Esophagus muscularis mucosa (tissue), 4 donors: ENCODE results near the gene ACVRL1. TPM values are rescaled to one million over a fixed set of nuclear protein-coding genes. Genes with fewer than 3 reads are reported as not detected.

Source experiments
- DNase-seq: peaks from one replicate; pipeline ENCODE4 v3.0.0-alpha.2; 2017; ENCODE audit errors: extremely low spot score
- H3K27ac ChIP-seq, 4 donors: fragments of 200-600 bp; sonication (generic); replicated peaks in 1 of 4; 1 replicate in 3 of 4; 2 replicates in 1 of 4; pipeline ENCODE4 v1.5.1; 2016 to 2019; ENCODE audit warnings: mild to moderate bottlenecking in 1 of 4
- H3K27me3 ChIP-seq, 4 donors: fragments of 200-600 bp; sonication (generic); one replicate each; pipeline versions ENCODE4 v1.5.1 to v1.6.0; 2016 to 2019
- H3K36me3 ChIP-seq, 4 donors: fragments of 200-600 bp; sonication (generic); one replicate each; pipeline ENCODE4 v1.5.1; 2016 to 2019
- H3K4me1 ChIP-seq, 4 donors: fragments of 200-600 bp; sonication (generic); one replicate each; pipeline ENCODE4 v1.5.1; 2016 to 2019
- H3K4me3 ChIP-seq, 4 donors: fragments of 200-600 bp; sonication (generic); 1 replicate in 2 of 4; 2 replicates in 2 of 4; pipeline ENCODE4 v1.5.1; 2016 to 2019; ENCODE audit warnings: mild to moderate bottlenecking in 4 of 4, moderate library complexity in 1 of 4
- H3K9me3 ChIP-seq, 4 donors: fragments of 200-600 bp; sonication (generic); 1 replicate in 3 of 4; 2 replicates in 1 of 4; pipeline ENCODE4 v1.5.1; 2016 to 2019
- CTCF ChIP-seq, 3 experiments: fragments of 200-600 bp in 2 of 3; fragments of 450-650 bp in 1 of 3; sonication (generic) in 2 of 3; IDR thresholded peaks; one replicate each; pipeline ENCODE4 v1.5.1; 2017 to 2019; ENCODE audit warnings: antibody characterized with exemption in 3 of 3, mild to moderate bottlenecking in 2 of 3, moderate library complexity in 1 of 3
- EP300 ChIP-seq: sonication (generic); formaldehyde crosslinking; IDR thresholded peaks from one replicate; pipeline ENCODE4 v1.6.1; 2017; ENCODE audit warnings: antibody characterized with exemption
- POLR2A ChIP-seq: fragments of 450-650 bp; IDR thresholded peaks from one replicate; pipeline ENCODE4 v1.6.1; 2017; ENCODE audit warnings: antibody characterized with exemption, moderate library complexity, mild to moderate bottlenecking, low read depth
- POLR2AphosphoS5 ChIP-seq, 2 donors: sonication (generic); formaldehyde crosslinking; IDR thresholded peaks; one replicate each; pipeline ENCODE4 v1.6.1; 2017; ENCODE audit warnings: antibody characterized with exemption in 2 of 2
- WGBS: methylation state at CpG from one replicate; pipeline ENCODE4 v1.1.5; 2018; 5-methylcytosine and 5-hydroxymethylcytosine counted together
- intact Hi-C: fragments of 100-400 bp; cut with DNase I; formaldehyde crosslinking; loops from one replicate; pipeline ENCODE4 v1.15.1; 2023
- total RNA-seq, 4 donors: library from RNA; depleted of rRNA; stranded (reverse); fragments of >200 nt; gene quantifications; one replicate each; pipeline versions ENCODE4 v1.1.0 to v1.2.1, GENCODE V29; 2016

Gene ACVRL1
- total RNA-seq, 4 donors from 2014 or later: 124 to 149 (median 125) TPM

- H3K4me3 ChIP-seq: no peak overlapping the region
- peaks cover 0 to 80% (median 28%) of the 10 kb centered on the region in 4 donors for H3K36me3 ChIP-seq
- intact Hi-C loops: no loop called here
- no peak overlapping the region for H3K27ac ChIP-seq
- 97% methylated on average over 11 of the region's 11 CpGs for WGBS
- no peaks in the 10 kb centered on the region for H3K9me3 ChIP-seq
- H3K27me3 ChIP-seq: peaks cover 0 to 41% (median 0%) of the 10 kb centered on the region in 4 donors
- H3K4me1 ChIP-seq: peaks cover 27 to 55% (median 37%) of the 10 kb centered on the region in 4 donors
- TF ChIP-seq POLR2A (no peak), CTCF (IDR thresholded peaks at IDR 0.05) (no peak), POLR2AphosphoS5 (IDR thresholded peaks at IDR 0.05) (no peak), EP300 (no peak)
- no peak for DNase-seq
Measured at GRCh38 chr12:51915951-51916350, 8.6 kb downstream of the ACVRL1 start.

- no peak for DNase-seq
- intact Hi-C loops: no loop called here
- 93% methylated on average over 10 of the region's 10 CpGs for WGBS
- Histone ChIP-seq H3K27ac (peak overlapping the region in 2 of 4 donors; percentile 10 to 16), H3K4me1 (peaks cover 18 to 47% (median 29%) of the 10 kb centered on the region in 4 donors), H3K4me3 (no peak overlapping the region), H3K9me3 (no peaks in the 10 kb centered on the region), H3K27me3 (peaks cover 0 to 39% (median 0%) of the 10 kb centered on the region in 4 donors), H3K36me3 (peaks cover 0 to 88% (median 28%) of the 10 kb centered on the region in 4 donors)
- TF ChIP-seq CTCF (IDR thresholded peaks at IDR 0.05): no peak
- TF ChIP-seq POLR2A: no peak
- TF ChIP-seq POLR2AphosphoS5 (IDR thresholded peaks at IDR 0.05): no peak
Measured at GRCh38 chr12:51917041-51917590, 9.8 kb downstream of the ACVRL1 start.

GRCh38 chr12:51917746-51918453 lies 10.6 kb downstream of the ACVRL1 start:
- Histone ChIP-seq H3K9me3 (no peaks in the 10 kb centered on the region), H3K27ac (peak overlapping the region in 3 of 4 donors; percentile 9 to 16 (median 10)), H3K4me3 (no peak overlapping the region), H3K27me3 (peaks cover 0 to 31% (median 0%) of the 10 kb centered on the region in 4 donors), H3K4me1 (peaks cover 21 to 47% (median 29%) of the 10 kb centered on the region in 4 donors), H3K36me3 (peaks cover 0 to 84% (median 28%) of the 10 kb centered on the region in 4 donors)
- TF ChIP-seq EP300: no peak
- TF ChIP-seq CTCF (IDR thresholded peaks at IDR 0.05): no peak
- TF ChIP-seq POLR2AphosphoS5 (IDR thresholded peaks at IDR 0.05): no peak
- TF ChIP-seq POLR2A: no peak
- WGBS: 53% methylated on average over 14 of the region's 16 CpGs
- DNase-seq: no peak
- intact Hi-C loops: no loop called here

GRCh38 chr12:51920046-51920445 lies 12.7 kb downstream of the ACVRL1 start:
- Histone ChIP-seq H3K4me3 (no peak overlapping the region), H3K27me3 (peaks cover 0 to 22% (median 2%) of the 10 kb centered on the region in 4 donors), H3K9me3 (no peaks in the 10 kb centered on the region), H3K4me1 (peaks cover 26 to 51% (median 31%) of the 10 kb centered on the region in 4 donors), H3K27ac (no peak overlapping the region), H3K36me3 (peaks cover 0 to 64% (median 25%) of the 10 kb centered on the region in 4 donors)
- DNase-seq: no peak
- intact Hi-C loops: no loop called here
- WGBS: 98% methylated on average over 2 of the region's 2 CpGs
- TF ChIP-seq EP300: no peak
- TF ChIP-seq CTCF (IDR thresholded peaks at IDR 0.05): no peak
- TF ChIP-seq POLR2A: no peak
